Measurements from ENCODE around the gene IGFBP6.

IGFBP6 gene

DNA sequence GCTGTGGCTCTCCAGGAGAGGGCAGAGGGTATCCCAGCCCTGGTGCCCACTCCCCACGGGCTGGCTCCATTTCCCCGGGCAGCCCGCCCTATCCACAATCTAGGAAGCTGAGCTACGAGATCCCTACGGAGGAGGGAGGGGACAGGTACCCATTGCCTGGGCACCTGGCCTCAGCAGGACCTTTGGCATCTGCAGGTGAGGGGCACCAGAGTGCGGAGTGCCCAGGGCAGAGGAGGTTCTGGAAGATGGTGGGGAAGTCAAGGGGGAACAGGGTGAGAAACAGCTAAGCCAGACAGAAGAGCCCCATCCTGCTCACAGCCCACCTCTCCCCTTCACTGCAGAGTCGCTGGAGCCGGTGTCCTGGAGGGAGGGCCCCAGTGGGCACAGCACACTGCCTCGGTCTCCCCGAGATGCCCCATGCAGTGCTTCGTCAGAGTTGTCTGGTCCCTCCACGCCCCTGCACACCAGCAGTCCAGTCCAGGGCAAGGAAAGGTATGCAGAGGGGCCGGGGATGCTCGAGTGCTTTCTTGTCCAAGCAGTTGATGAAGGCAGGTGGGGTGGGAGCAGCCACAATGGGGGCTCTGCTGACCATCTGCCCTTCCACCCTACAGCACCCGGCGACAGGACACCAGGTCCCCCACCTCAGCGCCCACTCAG lies 37.3 kb upstream of the IGFBP6 start:
- DNase-seq: no peak

DNA sequence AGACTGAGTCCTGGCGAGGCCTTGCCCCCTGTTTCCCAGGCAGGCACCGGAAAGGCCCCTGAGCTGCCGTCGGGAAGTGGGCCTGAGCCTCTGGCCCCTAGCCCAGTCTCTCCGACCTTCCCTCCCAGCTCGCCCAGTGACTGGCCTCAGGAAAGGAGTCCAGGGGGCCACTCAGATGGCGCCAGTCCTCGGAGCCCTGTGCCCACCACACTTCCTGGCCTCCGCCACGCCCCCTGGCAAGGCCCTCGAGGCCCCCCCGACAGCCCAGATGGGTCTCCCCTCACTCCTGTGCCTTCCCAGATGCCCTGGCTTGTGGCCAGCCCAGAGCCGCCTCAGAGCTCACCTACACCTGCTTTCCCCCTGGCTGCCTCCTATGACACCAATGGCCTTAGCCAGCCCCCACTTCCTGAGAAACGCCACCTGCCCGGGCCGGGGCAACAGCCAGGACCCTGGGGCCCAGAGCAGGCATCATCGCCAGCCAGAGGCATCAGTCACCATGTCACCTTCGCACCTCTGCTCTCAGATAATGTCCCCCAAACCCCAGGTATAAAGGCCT lies 36.7 kb upstream of the IGFBP6 start:
- no peak for DNase-seq

DNA sequence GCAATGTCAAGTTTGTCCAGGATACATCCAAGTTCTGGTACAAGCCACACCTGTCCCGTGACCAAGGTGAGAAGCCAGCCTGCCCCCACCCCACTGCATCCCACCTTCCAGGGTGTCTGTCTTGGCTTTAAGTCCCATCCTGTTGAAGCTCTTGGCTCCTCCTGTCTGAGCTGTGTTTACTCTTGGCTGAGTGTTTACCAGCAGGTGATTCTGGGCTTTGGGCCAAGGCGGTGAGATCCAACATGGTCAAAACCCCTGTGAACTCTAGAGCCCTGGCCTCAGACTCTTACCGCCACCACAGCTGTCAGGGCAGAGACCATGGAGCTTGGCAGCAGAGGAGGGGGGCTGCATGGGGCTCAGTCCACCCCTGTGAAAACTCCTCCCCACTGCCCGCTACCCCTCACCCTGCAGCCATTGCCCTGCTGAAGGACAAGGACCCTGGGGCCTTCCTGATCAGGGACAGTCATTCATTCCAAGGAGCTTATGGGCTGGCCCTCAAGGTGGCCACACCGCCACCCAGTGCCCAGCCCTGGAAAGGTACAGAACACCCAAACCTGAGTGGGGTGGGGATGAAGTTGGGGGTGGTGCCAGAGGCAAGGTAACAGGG lies 36.0 kb upstream of the IGFBP6 start:
- no peak for DNase-seq

DNA sequence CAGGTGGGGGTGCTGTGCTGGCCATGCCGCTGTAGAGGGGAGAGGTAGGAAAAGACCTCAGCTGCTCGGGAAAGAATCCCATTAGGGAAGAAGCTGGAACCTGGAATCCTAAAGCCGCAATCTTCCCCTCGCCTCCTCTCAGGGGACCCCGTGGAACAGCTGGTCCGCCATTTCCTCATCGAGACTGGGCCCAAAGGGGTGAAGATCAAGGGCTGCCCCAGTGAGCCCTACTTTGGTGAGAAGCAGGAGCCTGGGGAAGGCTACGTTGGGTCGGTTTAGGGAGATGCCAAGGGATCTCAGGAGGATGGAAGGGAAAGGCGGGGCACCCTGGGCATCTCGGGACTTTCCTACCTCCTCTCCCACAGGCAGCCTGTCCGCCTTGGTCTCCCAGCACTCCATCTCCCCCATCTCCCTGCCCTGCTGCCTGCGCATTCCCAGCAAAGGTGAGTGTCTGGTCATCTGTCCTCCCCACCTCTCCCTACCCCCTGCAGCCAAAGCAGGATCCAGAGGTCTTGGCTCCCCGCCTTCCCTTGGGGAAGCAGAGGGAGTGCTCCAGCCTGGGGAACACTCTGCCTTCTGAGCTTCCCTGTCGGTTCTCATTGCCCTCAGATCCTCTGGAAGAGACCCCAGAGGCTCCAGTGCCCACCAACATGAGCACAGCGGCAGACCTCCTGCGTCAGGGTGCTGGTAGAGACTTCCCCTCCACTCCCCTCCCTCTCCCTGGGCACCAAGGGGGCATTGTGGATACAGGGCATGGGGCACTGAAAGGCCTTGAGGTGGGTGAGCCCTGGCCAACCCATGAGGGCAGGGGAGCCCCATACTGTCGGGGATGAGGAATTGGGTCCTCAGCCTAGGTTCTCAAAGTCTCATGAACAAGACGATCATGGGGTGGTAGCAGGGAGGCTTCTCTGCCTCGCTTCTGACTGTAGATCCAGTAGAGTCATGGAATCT lies 35.2 kb upstream of the IGFBP6 start:
- DNase-seq: no peak

DNA sequence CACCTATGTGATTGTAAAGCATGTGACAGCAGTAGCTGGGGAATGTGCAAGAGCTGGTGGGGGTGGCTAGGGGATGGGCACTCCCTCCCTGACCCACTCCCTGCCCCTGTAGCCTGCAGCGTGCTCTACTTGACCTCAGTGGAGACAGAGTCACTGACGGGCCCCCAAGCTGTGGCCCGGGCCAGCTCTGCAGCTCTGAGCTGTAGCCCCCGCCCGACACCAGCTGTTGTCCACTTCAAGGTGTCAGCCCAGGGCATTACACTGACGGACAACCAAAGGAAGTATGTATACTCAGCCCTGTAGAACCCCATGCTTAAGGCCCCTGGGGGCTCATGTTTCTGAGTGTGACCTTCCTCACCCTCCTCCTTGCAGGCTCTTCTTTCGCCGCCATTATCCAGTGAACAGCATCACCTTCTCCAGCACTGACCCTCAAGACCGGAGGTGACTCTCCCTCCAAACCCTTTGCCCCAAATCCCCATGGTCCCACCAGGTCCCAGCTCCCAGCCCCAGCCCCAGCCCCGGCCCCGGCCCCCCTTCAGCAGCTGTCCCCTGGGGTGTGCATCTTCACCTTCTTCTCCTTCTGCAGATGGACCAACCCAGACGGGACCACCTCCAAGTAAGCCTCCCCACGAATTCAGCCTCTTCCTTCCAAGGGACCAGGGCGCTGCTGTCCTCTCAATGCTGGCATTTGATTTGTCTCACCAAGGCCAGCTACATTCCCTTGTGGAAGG lies 34.3 kb upstream of the IGFBP6 start:
- no peak for DNase-seq

DNA sequence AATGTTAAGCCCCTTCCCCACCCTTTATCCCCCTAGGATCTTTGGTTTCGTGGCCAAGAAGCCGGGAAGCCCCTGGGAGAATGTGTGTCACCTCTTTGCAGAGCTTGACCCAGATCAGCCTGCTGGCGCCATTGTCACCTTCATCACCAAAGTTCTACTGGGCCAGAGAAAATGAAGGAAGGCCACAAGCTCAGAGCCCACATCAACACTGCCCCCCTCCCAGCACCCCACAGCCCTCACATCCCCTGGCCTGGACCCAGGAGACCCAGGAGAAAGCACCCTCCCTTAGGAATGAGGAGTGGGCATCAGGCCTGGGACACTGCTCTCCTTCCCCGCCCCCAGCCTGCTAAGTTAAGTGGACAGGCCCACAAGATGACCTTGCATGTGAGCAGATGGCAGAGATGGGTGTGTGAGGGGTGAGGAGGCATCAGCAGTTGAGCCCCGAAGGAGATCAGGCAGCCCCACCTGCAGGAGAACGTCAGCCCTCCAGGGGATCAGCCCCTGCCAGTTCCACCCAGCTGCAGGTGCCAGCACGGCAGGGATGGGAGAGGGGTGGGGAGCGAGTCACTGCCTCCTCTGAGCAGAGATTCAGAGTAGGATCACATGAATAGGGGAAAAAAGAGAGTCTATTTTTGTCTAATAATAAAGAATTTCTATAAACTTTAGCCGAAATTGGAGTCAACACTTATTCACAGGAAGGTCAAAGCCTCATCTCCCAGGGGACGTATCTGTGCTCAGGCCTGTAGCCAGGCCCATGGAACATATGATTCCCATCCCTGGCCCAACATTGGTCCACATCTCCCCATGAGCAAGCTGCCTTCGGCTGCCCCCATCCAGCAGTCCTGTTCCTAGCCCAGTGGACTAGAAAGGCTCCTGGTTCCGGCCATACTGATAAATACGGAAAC lies 33.5 kb upstream of the IGFBP6 start:
- DNase-seq: no peak

DNA sequence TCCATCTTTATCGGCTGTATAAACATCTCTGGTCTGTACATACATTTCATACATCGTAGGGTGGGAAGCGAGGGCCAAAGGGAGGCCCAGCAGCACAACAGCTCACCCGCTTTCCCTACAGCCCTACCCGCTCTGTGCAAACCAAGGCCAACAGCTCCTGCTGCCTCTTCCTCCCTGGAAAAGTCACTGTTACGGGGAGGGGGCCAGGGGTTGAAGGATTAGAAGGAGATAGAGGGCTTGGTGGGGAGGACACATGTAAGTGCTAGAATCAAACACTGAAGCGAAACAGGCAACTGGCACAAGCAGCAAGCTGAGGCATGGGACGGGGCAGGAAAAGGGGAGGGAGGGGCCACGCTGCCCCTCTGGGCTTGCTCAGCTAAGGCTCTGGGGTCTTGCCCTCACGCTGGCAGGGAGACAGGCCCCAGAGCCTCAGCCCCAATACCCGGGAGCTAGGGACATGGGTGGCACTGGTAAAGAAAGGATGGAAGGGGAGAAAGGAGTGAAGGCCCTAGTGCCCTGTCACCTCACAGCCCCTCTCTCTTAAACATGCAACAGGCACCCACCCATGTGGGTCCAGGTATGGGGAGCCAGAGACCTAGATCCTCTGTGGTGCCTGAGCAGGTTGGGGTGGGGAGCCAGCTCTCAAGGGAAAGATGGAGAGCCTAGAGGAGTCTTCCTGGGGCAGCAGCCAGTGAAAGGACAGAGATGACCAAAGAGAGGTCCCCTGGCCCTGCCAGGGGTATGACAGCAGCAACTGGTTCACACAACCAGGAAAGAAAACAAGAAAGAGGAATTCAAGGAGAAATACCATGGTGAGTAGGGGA lies 32.6 kb upstream of the IGFBP6 start:
- DNase-seq: no peak

DNA sequence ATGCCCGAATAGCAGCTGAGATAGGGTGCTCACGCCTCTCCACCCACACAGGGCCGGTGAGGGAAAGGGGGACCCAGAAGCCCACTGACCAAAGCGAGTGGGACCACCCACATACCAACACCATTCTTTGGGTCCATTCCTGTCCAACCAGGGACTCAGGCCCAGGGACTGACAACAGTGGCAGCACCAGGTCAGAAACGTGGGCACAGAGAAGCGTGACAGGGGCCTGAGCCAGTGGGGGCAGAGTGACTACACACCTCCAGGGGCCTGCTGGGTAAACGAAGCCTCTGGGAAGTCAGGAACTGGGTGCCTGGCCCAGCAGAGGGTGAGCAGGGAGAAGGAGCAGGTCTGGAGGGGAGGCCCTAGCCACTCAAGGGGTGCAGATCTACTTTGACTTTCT lies 32.0 kb upstream of the IGFBP6 start:
- DNase-seq: no peak

DNA sequence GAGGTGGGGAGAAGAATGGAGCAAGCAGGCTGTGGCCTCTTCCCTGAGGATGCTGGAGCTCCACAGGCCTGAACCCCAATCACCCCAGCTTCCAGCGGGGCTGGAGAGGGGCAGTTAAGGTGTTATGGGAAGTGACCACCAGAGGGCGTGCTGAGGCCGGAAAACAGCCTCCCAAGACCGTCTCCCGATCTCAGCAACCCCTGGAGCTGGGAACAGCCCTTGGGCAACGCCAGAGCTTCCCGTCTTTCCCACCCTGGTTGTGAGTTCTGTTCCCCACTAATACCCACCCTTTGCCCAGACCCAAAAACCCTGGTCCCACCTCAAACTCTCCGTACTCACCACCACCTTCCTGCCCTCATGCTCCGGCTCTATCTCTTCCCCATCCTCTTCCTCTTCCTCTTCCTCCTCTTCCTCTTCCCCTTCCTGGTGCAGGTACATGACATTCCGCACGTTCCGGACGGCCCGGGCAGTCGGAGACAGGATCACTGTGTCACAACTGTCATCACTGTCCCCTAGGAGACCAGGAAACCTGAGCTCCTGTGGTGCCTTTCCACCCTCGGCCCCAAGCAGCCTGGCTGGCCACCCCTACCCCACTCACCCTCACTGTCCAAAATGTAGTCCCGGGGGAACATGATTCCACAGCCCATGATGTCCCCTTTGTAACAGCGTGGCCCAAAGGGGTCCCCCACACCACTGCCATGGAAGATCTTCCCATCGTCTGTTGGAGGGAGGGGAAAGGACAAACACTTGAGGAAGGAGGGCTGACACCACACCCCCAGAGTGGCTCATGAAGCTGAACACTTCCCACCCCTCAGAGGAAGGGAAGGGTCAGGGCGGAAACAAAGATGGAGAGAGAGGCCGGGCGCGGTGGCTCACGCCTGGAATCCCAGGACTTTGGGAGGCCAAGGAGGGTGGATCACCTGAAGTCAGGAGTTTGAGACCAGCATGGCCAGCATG lies 31.2 kb upstream of the IGFBP6 start:
- peak; percentile 68 for DNase-seq

DNA sequence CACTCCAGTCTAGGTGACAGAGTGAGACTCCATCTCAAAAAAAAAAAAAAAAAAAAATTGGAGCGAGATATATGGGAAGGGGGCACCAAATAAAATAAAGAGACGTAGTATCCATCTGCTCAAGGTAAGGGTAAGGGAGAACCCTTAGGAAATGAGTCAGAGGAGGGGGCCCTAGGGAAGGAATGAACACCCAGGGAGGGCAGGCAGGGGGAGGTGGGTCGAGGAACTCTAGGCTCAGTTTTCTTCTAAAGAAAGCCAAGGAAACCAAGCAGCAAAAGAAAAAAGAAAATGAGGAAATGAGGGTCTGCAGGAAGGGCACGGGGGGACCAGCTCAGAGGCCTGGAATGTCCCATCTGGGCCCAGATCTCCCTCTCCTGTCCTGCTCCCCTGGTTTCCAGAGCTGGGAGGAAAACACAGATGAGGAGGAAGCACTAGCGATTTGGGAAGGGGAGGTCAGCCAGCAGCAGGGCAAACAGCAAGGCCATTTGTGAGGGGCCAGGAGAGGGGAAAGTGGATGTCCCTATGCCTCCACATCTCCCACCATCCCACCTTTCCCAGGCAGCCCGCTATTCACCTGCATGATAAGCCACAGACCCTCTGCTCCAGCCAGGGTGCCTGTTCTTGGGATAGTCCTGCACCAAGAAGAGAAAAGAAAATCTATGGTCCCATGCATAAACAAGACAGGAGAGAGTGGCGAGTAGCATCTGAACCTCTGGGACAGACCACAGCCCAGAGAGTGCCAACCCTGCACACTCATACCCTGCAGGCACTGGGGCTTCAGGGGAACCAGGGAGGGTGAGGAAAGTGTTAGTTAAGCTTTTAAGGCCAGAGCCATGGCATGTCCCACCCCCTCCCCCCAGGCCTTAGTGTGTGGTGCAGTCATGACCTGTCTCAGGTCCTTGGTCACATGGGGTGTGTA lies 30.1 kb upstream of the IGFBP6 start:
- DNase-seq: no peak

DNA sequence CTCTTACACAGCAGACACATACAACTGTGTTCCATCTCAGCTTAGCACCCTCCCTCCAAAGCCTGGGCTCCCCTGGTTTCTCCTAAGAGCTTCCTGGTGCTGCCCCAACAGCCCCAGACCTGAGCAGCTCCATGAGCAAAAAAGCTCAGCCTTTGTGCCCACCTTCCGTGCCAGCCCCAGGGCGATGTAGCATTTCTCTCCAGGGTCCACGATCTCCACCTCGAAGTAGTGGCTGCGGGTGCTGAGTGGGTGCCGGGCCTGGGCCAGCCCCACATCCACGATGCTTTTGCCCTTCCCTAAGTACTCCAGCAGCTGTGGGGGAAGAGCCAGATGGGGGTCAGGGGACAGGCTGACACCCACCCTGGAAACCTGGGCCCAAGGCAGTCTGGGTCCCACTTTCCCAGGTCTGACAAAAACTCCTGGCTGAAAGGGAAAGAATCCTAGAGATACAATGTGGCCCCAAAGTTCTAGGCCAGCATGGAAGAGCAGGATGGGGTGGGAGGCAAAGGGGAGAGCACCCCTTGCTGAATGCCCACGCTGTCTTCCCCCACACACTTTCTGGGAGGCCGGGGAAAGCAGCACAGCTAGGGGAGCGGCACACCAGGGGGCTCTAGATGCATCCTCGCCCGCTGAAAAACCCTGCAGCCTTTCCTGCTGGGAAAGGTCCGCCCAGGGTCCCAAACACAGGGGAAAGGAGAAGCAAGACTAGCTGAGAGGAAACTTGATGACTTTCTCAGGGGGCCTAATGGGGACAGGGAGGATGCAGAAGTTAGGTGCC lies 29.3 kb upstream of the IGFBP6 start:
- DNase-seq: no peak

DNA sequence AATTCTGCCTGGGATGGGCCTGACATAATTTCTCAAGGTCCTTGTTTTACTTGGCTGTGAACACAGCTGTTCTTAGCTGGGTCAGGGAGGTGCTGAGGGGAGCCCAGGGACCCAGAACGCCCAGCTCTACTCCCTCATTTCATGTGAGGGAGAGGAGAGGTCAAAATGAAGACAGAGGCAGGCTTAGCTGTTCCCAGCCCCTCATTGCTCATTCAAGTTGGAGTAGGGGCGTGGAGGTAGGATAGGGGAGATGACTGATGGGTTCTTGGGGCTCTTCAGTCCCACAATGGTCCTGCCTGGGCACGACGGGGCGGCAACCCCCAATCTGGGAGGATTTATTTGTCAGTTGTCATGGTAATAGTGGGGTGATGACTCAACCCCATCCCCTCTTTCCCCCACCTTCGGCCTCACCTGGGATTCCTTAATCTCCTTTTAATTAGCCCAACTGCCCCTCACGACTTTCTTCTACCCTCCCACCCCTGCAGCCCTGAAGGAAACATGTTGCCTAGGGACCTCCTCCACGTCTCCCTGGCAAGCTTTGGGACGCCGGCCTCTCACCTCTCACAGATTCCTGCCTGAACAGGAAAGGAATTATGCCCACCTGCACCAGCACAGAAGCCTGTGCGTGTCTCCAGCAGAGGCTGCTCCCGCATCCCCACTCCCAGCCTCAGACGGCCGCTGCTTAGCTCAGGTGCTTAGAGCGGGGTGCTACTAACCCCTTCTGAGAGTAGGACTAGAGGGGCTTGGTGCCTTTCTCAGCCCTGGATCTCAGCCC lies 28.5 kb upstream of the IGFBP6 start:
- no peak for DNase-seq

DNA sequence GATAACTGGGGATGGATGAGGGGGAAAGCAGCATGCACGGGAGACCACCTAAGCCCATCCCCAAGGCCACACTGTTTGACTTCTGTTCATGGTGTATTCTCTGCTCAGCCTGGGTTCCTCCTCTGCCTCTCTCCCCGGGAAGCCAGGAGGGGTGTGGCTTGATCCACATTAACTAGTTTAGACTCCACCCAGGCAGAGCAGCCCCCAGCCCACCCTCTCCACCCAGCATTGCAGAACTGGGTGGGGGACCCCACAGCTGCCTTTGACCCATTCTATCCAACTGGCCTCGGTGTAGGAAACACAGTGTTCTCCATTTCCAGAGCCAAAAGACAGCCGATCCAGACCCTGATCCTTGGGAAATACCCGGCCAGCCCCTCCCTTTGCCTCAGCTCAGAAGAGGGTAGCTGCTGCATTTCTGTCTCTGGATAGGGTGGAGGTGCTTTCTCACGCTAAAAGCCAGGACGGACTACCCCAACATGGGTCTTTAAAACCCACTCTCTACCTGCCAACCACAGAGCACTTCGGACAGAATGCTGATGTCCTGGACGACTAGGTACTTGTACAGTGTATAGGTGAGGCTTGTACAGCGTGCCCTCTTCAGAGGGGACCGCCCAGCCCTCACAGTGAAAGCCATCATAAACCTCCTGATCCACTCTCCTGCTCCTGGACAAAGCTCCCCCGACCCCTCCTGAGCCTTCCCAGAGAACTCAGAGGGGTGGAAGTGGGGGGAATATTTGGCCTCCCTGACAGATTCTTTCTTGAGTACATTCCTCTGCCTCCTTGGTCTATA lies 27.7 kb upstream of the IGFBP6 start:
- DNase-seq: no peak

DNA sequence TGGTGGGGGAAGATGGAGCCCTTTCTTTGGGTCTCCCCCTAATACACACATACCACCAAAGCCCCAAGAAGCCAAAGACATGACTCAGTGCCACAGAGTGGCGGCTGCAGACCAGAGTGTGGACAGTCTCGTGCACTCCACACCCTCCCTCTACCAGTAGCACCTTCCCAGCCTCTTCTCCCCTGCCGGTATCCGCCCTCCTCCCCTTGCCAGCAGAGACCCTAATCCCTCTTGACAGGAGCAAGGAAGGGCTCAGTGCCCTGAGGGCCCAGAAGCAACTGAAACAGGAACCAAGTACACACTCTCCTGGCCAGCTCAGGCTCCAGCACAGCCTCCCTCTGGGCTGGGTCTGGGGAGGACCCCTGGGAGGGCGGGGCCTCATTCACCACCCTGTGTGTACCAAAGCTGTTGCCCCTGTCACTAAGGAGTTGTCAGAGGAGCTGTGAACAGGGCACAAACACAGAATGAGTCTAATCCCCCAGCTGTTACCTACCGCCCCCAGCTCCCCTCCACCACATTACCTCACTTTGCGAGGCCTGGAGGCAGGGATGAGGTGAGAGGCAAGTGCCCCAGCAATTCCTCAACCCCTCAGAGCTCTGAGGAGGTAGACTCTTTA lies 26.5 kb upstream of the IGFBP6 start:
- DNase-seq: no peak
